Fibroblast of mammary gland (primary cell): ENCODE data around the gene PLA2G4E.

Experiments used
- DNase-seq: peaks from one replicate; pipeline ENCODE4 v3.0.0-alpha.2; 2010; ENCODE audit warnings: low read depth
- H3K4me3 ChIP-seq: 2 replicates; pipeline ENCODE4 v1.5.1; 2011; ENCODE audit warnings: low read depth, mild to moderate bottlenecking, low read length, moderate library complexity; ENCODE audit not compliant: control insufficient read depth
- CTCF ChIP-seq: conservative IDR thresholded peaks from 2 replicates; pipeline ENCODE4 v1.5.1; 2011; ENCODE audit warnings: low read depth, low read length, inconsistent platforms; ENCODE audit not compliant: control insufficient read depth, insufficient read depth

PLA2G4E gene

GRCh38 chr15:42042602-42043400 is 22.0 kb upstream of the PLA2G4E start:
- no peak overlapping the region for H3K4me3 ChIP-seq
- TF ChIP-seq CTCF, result no peak
- DNase-seq, result no peak

GRCh38 chr15:42038401-42038800 is 17.6 kb upstream of the PLA2G4E start:
- no peak for DNase-seq
- H3K4me3 ChIP-seq, result no peak overlapping the region
- no peak for TF ChIP-seq CTCF

GRCh38 chr15:42037656-42038055 is 16.8 kb upstream of the PLA2G4E start:
- H3K4me3 ChIP-seq, result no peak overlapping the region
- TF ChIP-seq CTCF, result no peak
- no peak for DNase-seq

- DNase-seq, result no peak
- TF ChIP-seq CTCF, result no peak
Observed at GRCh38 chr15:42036966-42037365, 16.1 kb upstream of the PLA2G4E start.

GRCh38 chr15:42036112-42036905 is 15.5 kb upstream of the PLA2G4E start:
- no peak for TF ChIP-seq CTCF
- no peak for DNase-seq
- H3K4me3 ChIP-seq, result no peak overlapping the region

More at GRCh38 chr15:42036966-42037365, 16.1 kb upstream of the PLA2G4E start:
- no peak overlapping the region for H3K4me3 ChIP-seq

GRCh38 chr15:42035435-42035761 is 14.6 kb upstream of the PLA2G4E start:
- TF ChIP-seq CTCF, result no peak
- no peak overlapping the region for H3K4me3 ChIP-seq
- peak; percentile 17 for DNase-seq
